DOHH2 (cell line): ENCODE results near the gene MAMDC2.

Experiments used
- H3F3A ChIP-seq: fragments of 200-600 bp; sonication (generic), shearing (Covaris generic); 2 replicates; pipeline ENCODE4 v1.6.0; 2016; ENCODE audit warnings: antibody characterized with exemption, mild to moderate bottlenecking; ENCODE audit not compliant: control insufficient read depth, insufficient read depth
- H3K27ac ChIP-seq: fragments of 200-600 bp; sonication (generic); 2 replicates; pipeline ENCODE4 v1.5.1; 2014; ENCODE audit warnings: low read depth, mild to moderate bottlenecking, low read length, moderate library complexity
- H3K27me3 ChIP-seq: fragments of 200-600 bp; sonication (generic); 2 replicates; pipeline ENCODE4 v1.6.1; 2014; ENCODE audit warnings: mild to moderate bottlenecking, low read length, mixed read lengths; ENCODE audit not compliant: control insufficient read depth
- H3K36me3 ChIP-seq: fragments of 200-600 bp; sonication (generic); 2 replicates; pipeline ENCODE4 v1.6.1; 2014; ENCODE audit warnings: mild to moderate bottlenecking, low read length, moderate library complexity, mixed read lengths; ENCODE audit not compliant: control insufficient read depth
- H3K4me1 ChIP-seq: fragments of 200-600 bp; sonication (generic); 2 replicates; pipeline ENCODE4 v1.6.1; 2014; ENCODE audit warnings: mild to moderate bottlenecking, low read length, mixed read lengths; ENCODE audit not compliant: control insufficient read depth
- H3K4me2 ChIP-seq: fragments of 200-600 bp; sonication (generic); 2 replicates; pipeline ENCODE4 v1.6.0; 2014; ENCODE audit warnings: mild to moderate bottlenecking, low read length, moderate library complexity
- H3K4me3 ChIP-seq: fragments of 200-600 bp; sonication (generic); 2 replicates; pipeline ENCODE4 v1.5.1; 2014; ENCODE audit warnings: mild to moderate bottlenecking, low read length, mixed read lengths
- H3K79me2 ChIP-seq: fragments of 200-600 bp; sonication (generic); 2 replicates; pipeline ENCODE4 v1.6.1; 2014; ENCODE audit warnings: mild to moderate bottlenecking, low read length, mixed read lengths; ENCODE audit not compliant: control insufficient read depth
- H3K9me2 ChIP-seq: fragments of 200-600 bp; sonication (generic); replicated peaks from 2 replicates; pipeline ENCODE4 v1.6.1; 2014; ENCODE audit warnings: mild to moderate bottlenecking, low read length, mixed read lengths; ENCODE audit not compliant: control insufficient read depth
- H3K9me3 ChIP-seq: fragments of 200-600 bp; sonication (generic); 2 replicates; pipeline ENCODE4 v1.6.1; 2014; ENCODE audit warnings: antibody characterized with exemption, low read length, mixed read lengths; ENCODE audit not compliant: control insufficient read depth, insufficient read depth
- H4K20me1 ChIP-seq: fragments of 200-600 bp; sonication (generic); 2 replicates; pipeline ENCODE4 v1.6.0; 2014; ENCODE audit warnings: low read depth, mild to moderate bottlenecking, antibody characterized with exemption, low read length, moderate library complexity; ENCODE audit not compliant: control insufficient read depth, insufficient read depth
- EZH2phosphoT487 ChIP-seq: fragments of 200-600 bp; sonication (generic); IDR thresholded peaks from 2 replicates; pipeline ENCODE4 v1.6.1; 2017; ENCODE audit warnings: borderline replicate concordance, mild to moderate bottlenecking, antibody characterized with exemption, low read length, moderate library complexity, mixed read lengths
- TF ChIP-seq, protein P1 (sequence below): fragments of 200-600 bp; sonication (generic); IDR thresholded peaks from one replicate; pipeline ENCODE4 v1.5.1; 2014; ENCODE audit warnings: antibody characterized with exemption, mild to moderate bottlenecking, low read depth, low read length; ENCODE audit not compliant: poor library complexity, severe bottlenecking

The MAMDC2 gene

DNA sequence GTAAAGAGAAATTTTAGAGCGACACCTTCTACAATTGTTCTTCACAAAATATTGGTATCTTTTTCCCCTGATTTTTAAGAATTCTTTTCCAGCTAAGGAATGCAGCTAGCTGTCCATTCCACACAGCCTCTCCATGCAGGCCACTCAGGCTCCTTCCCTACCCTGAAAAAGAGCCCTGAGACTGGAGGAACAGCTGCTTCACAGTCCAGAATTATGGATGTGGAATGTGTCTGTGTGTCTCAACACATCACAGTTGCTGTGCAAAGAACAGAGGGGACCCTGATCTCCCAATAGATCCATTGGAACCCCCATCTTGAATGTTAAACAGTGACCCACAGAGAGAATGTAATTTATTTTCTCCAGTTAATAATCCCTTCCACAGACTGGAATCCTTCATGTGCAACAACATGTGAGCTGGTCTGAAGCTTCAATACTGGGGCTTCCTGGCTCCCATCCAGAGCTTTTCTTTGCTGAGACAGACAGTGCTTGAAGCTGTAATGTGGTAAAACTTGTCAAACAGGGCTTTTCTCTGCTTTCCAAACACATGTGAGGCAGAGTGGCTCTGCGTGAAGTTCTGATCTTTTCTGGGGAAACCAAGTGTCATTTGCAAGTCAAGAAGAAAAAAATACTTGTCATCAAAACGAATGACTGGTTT lies 161.8 kb downstream of the MAMDC2 start:
- H3F3A ChIP-seq = no peaks in the 10 kb centered on the region
- H3K27me3 ChIP-seq = no peaks in the 10 kb centered on the region
- no peaks in the 10 kb centered on the region for H3K36me3 ChIP-seq
- no peaks in the 10 kb centered on the region for H3K9me2 ChIP-seq
- H3K4me1 ChIP-seq = no peaks in the 10 kb centered on the region
- no peak overlapping the region for H3K27ac ChIP-seq
- no peak overlapping the region for H3K4me2 ChIP-seq
- H4K20me1 ChIP-seq = no peaks in the 10 kb centered on the region
- no peaks in the 10 kb centered on the region for H3K79me2 ChIP-seq
- H3K9me3 ChIP-seq = no peaks in the 10 kb centered on the region
- no peak for TF ChIP-seq EZH2phosphoT487
- TF ChIP-seq, protein P1, sequence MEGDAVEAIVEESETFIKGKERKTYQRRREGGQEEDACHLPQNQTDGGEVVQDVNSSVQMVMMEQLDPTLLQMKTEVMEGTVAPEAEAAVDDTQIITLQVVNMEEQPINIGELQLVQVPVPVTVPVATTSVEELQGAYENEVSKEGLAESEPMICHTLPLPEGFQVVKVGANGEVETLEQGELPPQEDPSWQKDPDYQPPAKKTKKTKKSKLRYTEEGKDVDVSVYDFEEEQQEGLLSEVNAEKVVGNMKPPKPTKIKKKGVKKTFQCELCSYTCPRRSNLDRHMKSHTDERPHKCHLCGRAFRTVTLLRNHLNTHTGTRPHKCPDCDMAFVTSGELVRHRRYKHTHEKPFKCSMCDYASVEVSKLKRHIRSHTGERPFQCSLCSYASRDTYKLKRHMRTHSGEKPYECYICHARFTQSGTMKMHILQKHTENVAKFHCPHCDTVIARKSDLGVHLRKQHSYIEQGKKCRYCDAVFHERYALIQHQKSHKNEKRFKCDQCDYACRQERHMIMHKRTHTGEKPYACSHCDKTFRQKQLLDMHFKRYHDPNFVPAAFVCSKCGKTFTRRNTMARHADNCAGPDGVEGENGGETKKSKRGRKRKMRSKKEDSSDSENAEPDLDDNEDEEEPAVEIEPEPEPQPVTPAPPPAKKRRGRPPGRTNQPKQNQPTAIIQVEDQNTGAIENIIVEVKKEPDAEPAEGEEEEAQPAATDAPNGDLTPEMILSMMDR = no peak
- H3K4me3 ChIP-seq = no peak overlapping the region

DNA sequence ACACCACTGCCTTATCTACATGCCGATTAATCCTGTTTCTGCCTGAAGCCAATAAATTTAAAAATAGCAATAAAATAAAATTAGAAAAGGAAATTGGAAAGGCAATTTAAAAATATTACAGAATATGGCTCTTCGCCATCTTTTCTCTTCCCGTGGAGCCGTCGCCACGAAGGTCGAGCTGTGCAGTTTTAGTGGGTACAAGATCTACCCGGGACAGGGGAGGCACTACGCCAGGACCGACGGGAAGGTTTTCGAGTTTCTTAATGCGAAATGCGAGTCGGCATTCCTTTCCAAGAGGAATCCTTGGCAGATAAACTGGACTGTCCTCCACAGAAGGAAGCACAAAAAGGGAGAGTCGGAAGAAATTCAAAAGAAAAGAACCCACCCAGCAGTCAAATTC lies 173.4 kb downstream of the MAMDC2 start:
- H3K4me1 ChIP-seq = no peaks in the 10 kb centered on the region
- TF ChIP-seq EZH2phosphoT487 = no peak
- TF ChIP-seq, protein P1 = no peak
- H4K20me1 ChIP-seq = no peaks in the 10 kb centered on the region
- no peaks in the 10 kb centered on the region for H3F3A ChIP-seq
- H3K4me2 ChIP-seq = no peak overlapping the region
- H3K9me3 ChIP-seq = no peaks in the 10 kb centered on the region
- no peaks in the 10 kb centered on the region for H3K79me2 ChIP-seq
- H3K9me2 ChIP-seq = no peaks in the 10 kb centered on the region
- no peak overlapping the region for H3K4me3 ChIP-seq
- H3K36me3 ChIP-seq = no peaks in the 10 kb centered on the region
- H3K27ac ChIP-seq = no peak overlapping the region
- H3K27me3 ChIP-seq = no peaks in the 10 kb centered on the region

DNA sequence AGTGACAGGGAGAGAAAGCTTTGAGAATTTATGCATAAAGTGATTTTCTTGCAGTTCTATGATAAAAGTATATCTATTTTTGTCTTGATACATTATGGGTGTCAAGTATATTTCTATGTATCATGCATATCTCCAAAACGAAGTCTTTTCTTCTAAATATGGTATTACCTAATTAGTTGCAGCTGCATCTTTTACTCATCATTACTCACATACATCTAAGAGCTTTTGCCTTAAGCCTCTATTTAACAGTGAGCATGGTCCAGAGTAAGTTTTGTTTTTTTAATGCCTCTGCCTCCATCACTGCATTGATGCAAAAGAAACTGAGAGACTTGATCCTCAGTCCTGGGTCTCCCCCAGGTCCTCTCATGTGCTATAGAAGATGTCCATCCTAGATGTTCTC lies 175.1 kb downstream of the MAMDC2 start:
- Histone ChIP-seq H4K20me1 (no peaks in the 10 kb centered on the region), H3K4me3 (no peak overlapping the region), H3K9me3 (no peaks in the 10 kb centered on the region), H3F3A (no peaks in the 10 kb centered on the region), H3K4me2 (no peak overlapping the region), H3K9me2 (no peaks in the 10 kb centered on the region), H3K27me3 (no peaks in the 10 kb centered on the region), H3K79me2 (no peaks in the 10 kb centered on the region), H3K27ac (no peak overlapping the region), H3K4me1 (no peaks in the 10 kb centered on the region), H3K36me3 (no peaks in the 10 kb centered on the region)
- TF ChIP-seq EZH2phosphoT487 = no peak
- TF ChIP-seq, protein P1 = no peak
